Heart right ventricle (tissue), 16 donors: ENCODE results near the gene ATP5ME. TPM values are rescaled to one million over a fixed set of nuclear protein-coding genes. Genes with fewer than 3 reads are reported as not detected.

Experiments used
- ATAC-seq, 8 donors: fragments of 200-7000 bp; cut with Tn5 transposase; one replicate each; pipeline ENCODE4 v1.9.1; 2020; ENCODE audit warnings: mild to moderate bottlenecking in 8 of 8, moderate library complexity in 8 of 8, moderate number of reproducible peaks in 1 of 8
- DNase-seq, 2 donors: peaks; one replicate each; pipeline ENCODE4 v3.0.0-alpha.2; 2020
- H3K27ac ChIP-seq, 10 donors: fragments of 200-600 bp; sonication (generic) in 2 of 10; one replicate each; pipeline versions ENCODE4 v1.5.0 to v1.8.0; 2020 to 2022; ENCODE audit warnings: mild to moderate bottlenecking in 3 of 10
- H3K27me3 ChIP-seq, 7 donors: fragments of 200-600 bp; one replicate each; pipeline ENCODE4 v1.8.0; 2021 to 2022; ENCODE audit warnings: mild to moderate bottlenecking in 2 of 7
- H3K36me3 ChIP-seq, 9 donors: fragments of 200-600 bp; sonication (generic) in 1 of 9; one replicate each; pipeline versions ENCODE4 v1.5.0 to v1.8.0; 2020 to 2022; ENCODE audit warnings: mild to moderate bottlenecking in 2 of 9
- H3K4me1 ChIP-seq, 9 donors: fragments of 200-600 bp; sonication (generic) in 1 of 9; one replicate each; pipeline versions ENCODE4 v1.5.0 to v1.8.0; 2020 to 2022; ENCODE audit warnings: mild to moderate bottlenecking in 4 of 9
- H3K4me3 ChIP-seq, 10 donors: fragments of 200-600 bp; sonication (generic) in 2 of 10; one replicate each; pipeline versions ENCODE4 v1.5.0 to v1.8.0; 2020 to 2022; ENCODE audit warnings: mild to moderate bottlenecking in 7 of 10, moderate library complexity in 2 of 10
- H3K9me3 ChIP-seq, 11 donors: fragments of 200-600 bp in 10 of 11; sonication (generic) in 2 of 11; one replicate each; pipeline versions ENCODE4 v1.5.0 to v1.8.0; 2013 to 2022; ENCODE audit warnings: mild to moderate bottlenecking in 2 of 11, control low read depth in 1 of 11, moderate library complexity in 1 of 11
- CTCF ChIP-seq, 9 donors: fragments of 200-600 bp; sonication (generic) in 2 of 9; IDR thresholded peaks; one replicate each; pipeline versions ENCODE4 v1.5.0 to v1.8.0; 2021 to 2022; ENCODE audit warnings: antibody characterized with exemption in 9 of 9, mild to moderate bottlenecking in 5 of 9, moderate library complexity in 1 of 9
- WGBS, 2 donors: extraction: QIAGEN DNeasy Blood & Tissue Kit; methylation state at CpG; one replicate each; pipeline ENCODE4 v1.1.7; 2013; ENCODE audit warnings: inconsistent platforms in 1 of 2; 5-methylcytosine and 5-hydroxymethylcytosine counted together
- intact Hi-C, 10 donors: fragments of 100-400 bp; cut with DNase I; formaldehyde crosslinking; loops; one replicate each; pipeline versions ENCODE4 v1.11.1 to v1.14.2; 2022
- long read RNA-seq, 3 donors: library from polyadenylated mRNA; unstranded; transcript quantifications; one replicate each; pipeline ENCODE4 v2.0.0, GENCODE V29; 2020 to 2021
- polyA plus RNA-seq, 2 donors: library from polyadenylated mRNA; stranded (reverse); fragments of 200-250 nt; gene quantifications; one replicate each; pipeline ENCODE4 v1.2.3, GENCODE V29; 2013
- total RNA-seq, 10 donors: library from RNA; stranded (reverse); fragmentation: NEBNext Ultra II Directional in 3 of 10; extraction: Animal tissue kit (Norgen Biotek cat#: 25700) in 3 of 10; gene quantifications; one replicate each; pipeline versions ENCODE4 v1.2.1 to v1.2.4, GENCODE V29; 2021 to 2023
- donor health status: Arrhythmogenic right ventricular cardiomyopathy.
- donor health status: ischemic (EF 13 %, LVEDD 7.1; RV severe dilation, severe dysfunction).
- donor health status: healthy with polysubstance abuse.
- donor health status: DM: no; HTN: yes; CAD: no.
- donor health status: DM: no; HTN: no; CAD: no.
- donor health status: ischemic (EF 25% LVEDD 6.9; RV normal size, moderate dysfunction).
- donor health status: ischemic (EF 25% LVEDD 5.7; RV mildly dilated, moderate dysfunction).
- donor health status: healthy.
- donor health status: DM: yes; HTN: yes; CAD: no.
- donor health status: Ischemic cardiomyopathy.
- donor health status: ischemic (EF 35%, LVEDD 5.7; RV mildly dilated, moderate dysfunction).
- donor health status: nonischemic (EF 11% LVEDD 7.7; RV severe dilation, severe dysfunction).
- donor health status: DM: yes; HTN: yes; CAD: no.
- donor health status: PGD.
- donor health status: ischemic (EF 29% LVEDD 5.4; RV normal size, mild dysfunction).
- donor health status: nonischemic (EF 23%, LVEDD 6.1; RV moderate dilation, normal function).

ATP5ME gene
- total RNA-seq, result 1,000 to 10,000 TPM in 5 of 10 donors, 100 to 1,000 TPM in 5; 651 to 1,196 (median 982) TPM
- 1,000 to 10,000 TPM in 1 of 2 donors, 100 to 1,000 TPM in 1; 999 to 4,239 TPM for polyA plus RNA-seq
- long read RNA-seq, donor 1, transcript ATP5ME-201 (4 exons, 365 nt), result major isoform, 574 of 675 reads
- long read RNA-seq, donor 1, transcript ATP5ME-202 (3 exons, 300 nt), result minor isoform, 20 of 675 reads
- long read RNA-seq, donor 1, transcript ATP5ME-204 (2 exons, 247 nt), result minor isoform, 64 of 675 reads
- long read RNA-seq, donor 1, partial matches to known transcripts, result 5 of 675 reads
- long read RNA-seq, donor 1, other reads (novel, unspliced or antisense), result 11 of 675 reads
- long read RNA-seq, donor 2, transcript ATP5ME-202 (3 exons, 300 nt), result minor isoform, 37 of 989 reads
- long read RNA-seq, donor 2, transcript ATP5ME-201 (4 exons, 365 nt), result major isoform, 817 of 989 reads
- long read RNA-seq, donor 2, transcript ATP5ME-204 (2 exons, 247 nt), result minor isoform, 116 of 989 reads
- long read RNA-seq, donor 2, partial matches to known transcripts, result 12 of 989 reads
- long read RNA-seq, donor 2, other reads (novel, unspliced or antisense), result 4 of 989 reads
- long read RNA-seq, donor 3, transcript ATP5ME-204 (2 exons, 247 nt), result minor isoform, 6 of 81 reads
- long read RNA-seq, donor 3, transcript ATP5ME-201 (4 exons, 365 nt), result major isoform, 70 of 81 reads
- long read RNA-seq, donor 3, partial matches to known transcripts, result 1 of 81 reads
- long read RNA-seq, donor 3, other reads (novel, unspliced or antisense), result 2 of 81 reads

- ATAC-seq (peak; percentile 86 to 95 (median 89)), DNase-seq (peak; percentile 96 to 97)
- 0 to 1% methylated on average over 76 to 84 of the region's 84 CpGs for WGBS, 2 donors
- Histone ChIP-seq H3K27ac (peak within 1 kb of the TSS; percentile 57 to 99 (median 95)), H3K27me3 (no peaks in the 10 kb centered on the region), H3K36me3 (peaks cover 0 to 32% (median 17%) of the 10 kb centered on the region in 9 donors), H3K4me3 (peak within 1 kb of the TSS; percentile 70 to 100 (median 89)), H3K4me1 (peaks cover 5 to 33% (median 26%) of the 10 kb centered on the region in 9 donors), H3K9me3 (no peaks in the 10 kb centered on the region)
- intact Hi-C loops, result no loop called here
- peak; percentile 85 to 99 (median 96) for TF ChIP-seq CTCF (IDR thresholded peaks at IDR 0.05)
Observed at GRCh38 chr4:674172-675035, at the start of gene ATP5ME, which contains the start of gene MYL5. Gene ATP5ME, minus strand, starts transcription at chr4:674276. Its CDS starts 29 bp downstream, at chr4:674247. Gene MYL5, plus strand, starts transcription at chr4:674542. Its CDS starts 3,485 bp downstream, at chr4:678027.

GRCh38 chr4:722851-723360, 48.8 kb upstream of the ATP5ME start:
- no peak for ATAC-seq

GRCh38 chr4:722169-722725, 48.2 kb upstream of the ATP5ME start:
- DNase-seq (peak in 1 of 2 donors; percentile 10), ATAC-seq (no peak)
- no peak for TF ChIP-seq CTCF (IDR thresholded peaks at IDR 0.05)
- intact Hi-C loops, result no loop called here
- Histone ChIP-seq H3K27ac (no peak overlapping the region), H3K4me1 (peaks cover 3 to 42% (median 32%) of the 10 kb centered on the region in 9 donors), H3K36me3 (peaks cover 0 to 15% (median 0%) of the 10 kb centered on the region in 9 donors), H3K9me3 (no peaks in the 10 kb centered on the region), H3K27me3 (no peaks in the 10 kb centered on the region), H3K4me3 (no peak overlapping the region)
- WGBS, 2 donors, result 95 to 96% methylated on average over 39 to 47 of the region's 47 CpGs

More at GRCh38 chr4:722851-723360, 48.8 kb upstream of the ATP5ME start:
- WGBS, 2 donors, result 97 to 98% methylated on average over 52 to 61 of the region's 61 CpGs
- no peak overlapping the region for H3K4me3 ChIP-seq
- H3K4me1 ChIP-seq, result peaks cover 3 to 42% (median 29%) of the 10 kb centered on the region in 9 donors
- no peaks in the 10 kb centered on the region for H3K27me3 ChIP-seq
- DNase-seq, result no peak
- intact Hi-C loops, result no loop called here
- TF ChIP-seq CTCF (IDR thresholded peaks at IDR 0.05), result no peak
- peaks cover 0 to 15% (median 0%) of the 10 kb centered on the region in 9 donors for H3K36me3 ChIP-seq
- H3K27ac ChIP-seq, result no peak overlapping the region
- H3K9me3 ChIP-seq, result no peaks in the 10 kb centered on the region
